Choroid plexus epithelial cell (primary cell): Measurements from ENCODE around the gene SLBP.
"Not testable (repeated sequence)": the region's sequence is repeated elsewhere in the genome, so short reads cannot be mapped to it uniquely, and the experiment has no call there.

ENCODE experiments used
- DNase-seq: peaks from one replicate; pipeline ENCODE4 v3.0.0-alpha.2; 2010; ENCODE audit warnings: low read depth
- H3K4me3 ChIP-seq: 2 replicates; pipeline ENCODE4 v1.5.1; 2011; ENCODE audit warnings: low read depth, mild to moderate bottlenecking, control low read depth, low read length, moderate library complexity
- TF ChIP-seq, protein P1 (sequence below): conservative IDR thresholded peaks from 2 replicates; pipeline ENCODE4 v1.5.1; 2011; ENCODE audit warnings: low read depth, mild to moderate bottlenecking, control low read depth, inconsistent platforms, low read length, moderate library complexity

The SLBP gene

DNA sequence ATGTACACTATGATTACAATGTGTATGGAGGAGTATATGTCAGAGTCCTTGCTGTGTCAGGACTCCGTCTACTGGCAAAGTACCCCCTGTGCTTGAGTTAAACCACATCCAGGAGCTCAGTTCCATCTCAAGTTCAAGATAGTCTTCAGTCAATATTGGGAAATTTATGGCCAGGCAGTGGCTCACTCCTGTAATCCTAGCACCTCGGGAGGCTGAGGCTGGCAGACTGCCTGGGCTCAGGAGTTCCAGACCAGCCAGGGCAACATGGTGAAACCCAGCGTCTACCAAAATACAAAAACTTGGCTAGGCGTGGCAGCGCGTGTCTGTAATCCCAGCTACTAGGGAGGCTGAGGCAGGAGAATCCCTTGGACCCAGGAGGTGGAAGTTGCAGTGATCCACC lies 5.8 kb downstream of the SLBP start:
- H3K4me3 ChIP-seq, result no peak overlapping the region
- no peak for DNase-seq
- TF ChIP-seq, protein P1, sequence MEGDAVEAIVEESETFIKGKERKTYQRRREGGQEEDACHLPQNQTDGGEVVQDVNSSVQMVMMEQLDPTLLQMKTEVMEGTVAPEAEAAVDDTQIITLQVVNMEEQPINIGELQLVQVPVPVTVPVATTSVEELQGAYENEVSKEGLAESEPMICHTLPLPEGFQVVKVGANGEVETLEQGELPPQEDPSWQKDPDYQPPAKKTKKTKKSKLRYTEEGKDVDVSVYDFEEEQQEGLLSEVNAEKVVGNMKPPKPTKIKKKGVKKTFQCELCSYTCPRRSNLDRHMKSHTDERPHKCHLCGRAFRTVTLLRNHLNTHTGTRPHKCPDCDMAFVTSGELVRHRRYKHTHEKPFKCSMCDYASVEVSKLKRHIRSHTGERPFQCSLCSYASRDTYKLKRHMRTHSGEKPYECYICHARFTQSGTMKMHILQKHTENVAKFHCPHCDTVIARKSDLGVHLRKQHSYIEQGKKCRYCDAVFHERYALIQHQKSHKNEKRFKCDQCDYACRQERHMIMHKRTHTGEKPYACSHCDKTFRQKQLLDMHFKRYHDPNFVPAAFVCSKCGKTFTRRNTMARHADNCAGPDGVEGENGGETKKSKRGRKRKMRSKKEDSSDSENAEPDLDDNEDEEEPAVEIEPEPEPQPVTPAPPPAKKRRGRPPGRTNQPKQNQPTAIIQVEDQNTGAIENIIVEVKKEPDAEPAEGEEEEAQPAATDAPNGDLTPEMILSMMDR, result no peak

DNA sequence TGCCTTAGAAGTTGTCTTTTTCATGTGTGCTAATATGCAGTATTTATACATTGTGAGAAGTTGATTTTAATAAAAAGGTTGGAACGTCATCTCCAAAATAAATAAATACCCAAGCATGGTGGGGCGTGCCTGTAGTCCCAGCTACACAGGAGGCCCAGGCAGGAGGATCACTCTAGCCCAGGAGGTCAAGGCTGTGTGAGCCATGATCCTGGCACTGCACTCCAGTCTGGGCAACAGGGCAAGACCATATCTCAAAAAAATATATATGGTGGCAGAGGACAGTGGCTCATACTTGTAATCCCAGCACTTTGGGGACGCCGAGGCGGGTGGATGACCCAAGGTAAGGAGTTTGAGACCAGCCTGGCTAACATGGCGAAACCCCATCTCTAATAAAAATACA lies 6.4 kb downstream of the SLBP start:
- DNase-seq, result no peak
- TF ChIP-seq, protein P1, result no peak
- H3K4me3 ChIP-seq, result no peak overlapping the region

DNA sequence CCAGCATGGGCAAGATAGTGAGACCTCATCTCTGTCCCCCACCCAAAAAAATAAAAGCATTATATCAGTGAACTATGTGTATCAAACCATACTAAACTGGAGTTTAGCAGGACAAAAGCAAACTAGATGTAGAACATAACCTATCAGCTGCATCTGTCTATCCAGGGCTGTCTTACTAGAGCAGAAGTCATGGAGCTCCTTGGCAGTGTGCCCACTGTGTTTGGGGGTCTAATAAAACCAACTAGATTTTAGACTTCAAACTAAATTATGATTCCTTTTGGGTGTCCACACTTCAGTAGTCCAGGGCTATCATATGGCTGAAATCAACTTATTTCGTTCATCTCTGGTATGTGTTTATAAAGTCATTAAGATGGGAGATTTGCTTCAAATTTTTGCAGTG lies 8.3 kb downstream of the SLBP start:
- H3K4me3 ChIP-seq, result no peak overlapping the region
- DNase-seq, result no peak
- TF ChIP-seq, protein P1, result no peak

DNA sequence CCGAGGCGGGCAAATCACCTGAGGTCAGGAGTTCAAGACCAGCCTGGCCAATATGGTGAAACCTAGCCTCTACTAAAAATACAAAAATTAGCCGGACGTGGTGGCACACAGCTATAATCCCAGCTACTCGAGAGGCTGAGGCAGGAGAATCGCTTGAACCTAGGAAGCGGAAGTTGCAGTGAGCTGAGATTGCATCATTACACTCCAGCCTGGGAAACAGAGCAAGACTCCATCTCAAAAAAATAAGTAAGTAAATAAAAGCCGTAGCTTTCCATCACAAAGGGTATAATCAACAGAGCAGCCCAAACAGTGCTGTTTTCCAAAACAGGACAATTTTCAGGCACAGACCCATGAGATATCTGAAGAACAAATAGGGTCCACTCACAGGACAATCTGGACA lies 10.4 kb downstream of the SLBP start:
- DNase-seq, H3K4me3 ChIP-seq: not testable (repeated sequence)

DNA sequence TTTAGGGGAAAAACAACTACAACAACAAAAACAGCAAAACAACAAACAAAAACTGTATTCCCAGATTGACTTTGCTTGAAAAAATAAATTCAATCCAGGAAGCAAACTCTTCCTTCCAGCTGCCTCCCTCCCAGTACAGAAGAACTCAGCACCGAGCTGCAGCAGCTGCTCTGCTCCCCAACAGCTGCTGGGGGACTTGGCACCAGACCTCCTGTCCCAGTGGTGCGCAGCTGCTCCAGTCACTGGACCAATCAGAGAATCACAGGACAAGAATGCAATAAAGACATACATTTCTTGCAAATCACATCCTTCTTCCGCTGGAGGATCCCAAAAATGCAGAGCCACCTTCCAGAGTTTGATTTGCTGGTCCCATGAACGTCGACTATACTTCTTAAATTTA lies 16.2 kb downstream of the SLBP start:
- no peak for DNase-seq
- TF ChIP-seq, protein P1, result no peak

DNA sequence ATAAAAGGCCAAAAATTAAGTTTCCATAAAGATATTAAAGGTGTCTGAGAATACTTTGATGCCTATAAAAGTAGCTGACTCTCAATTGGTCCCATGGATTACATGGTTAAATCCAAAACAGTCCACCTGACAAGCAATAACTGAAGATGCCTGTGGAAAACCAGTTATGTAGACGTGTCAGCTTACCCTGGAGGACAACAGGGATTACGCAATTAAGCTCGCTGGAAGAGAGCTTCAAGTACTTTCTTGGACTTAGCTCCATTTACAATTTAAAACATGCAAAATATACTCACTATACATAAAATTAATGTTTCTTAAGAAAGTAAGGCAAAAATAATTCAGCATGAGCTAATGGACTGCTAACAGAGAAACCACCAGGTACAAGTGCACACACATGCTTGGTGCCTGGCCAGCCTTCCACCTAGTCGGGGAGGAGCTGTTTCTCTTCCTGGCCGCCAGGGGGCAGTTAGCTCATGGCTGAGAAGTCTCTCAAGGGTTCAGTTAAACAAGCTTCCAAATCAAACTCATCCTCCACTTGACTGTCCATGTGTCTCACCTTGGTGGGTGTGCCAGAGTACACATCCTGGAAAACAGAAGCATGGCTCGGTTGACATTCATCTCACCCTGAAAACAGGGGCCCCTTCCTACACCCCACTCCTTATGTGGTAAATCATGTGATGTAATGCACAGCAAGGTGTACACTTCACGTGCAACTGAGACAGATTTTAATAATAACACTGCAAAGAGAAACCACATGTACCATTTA lies 18.8 kb downstream of the SLBP start:
- no peak overlapping the region for H3K4me3 ChIP-seq
- TF ChIP-seq, protein P1, result peak; percentile 99
- DNase-seq, result peak; percentile 92

More for the DNA sequence above, 16.2 kb downstream of the SLBP start:
- H3K4me3 ChIP-seq, result no peak overlapping the region

DNA sequence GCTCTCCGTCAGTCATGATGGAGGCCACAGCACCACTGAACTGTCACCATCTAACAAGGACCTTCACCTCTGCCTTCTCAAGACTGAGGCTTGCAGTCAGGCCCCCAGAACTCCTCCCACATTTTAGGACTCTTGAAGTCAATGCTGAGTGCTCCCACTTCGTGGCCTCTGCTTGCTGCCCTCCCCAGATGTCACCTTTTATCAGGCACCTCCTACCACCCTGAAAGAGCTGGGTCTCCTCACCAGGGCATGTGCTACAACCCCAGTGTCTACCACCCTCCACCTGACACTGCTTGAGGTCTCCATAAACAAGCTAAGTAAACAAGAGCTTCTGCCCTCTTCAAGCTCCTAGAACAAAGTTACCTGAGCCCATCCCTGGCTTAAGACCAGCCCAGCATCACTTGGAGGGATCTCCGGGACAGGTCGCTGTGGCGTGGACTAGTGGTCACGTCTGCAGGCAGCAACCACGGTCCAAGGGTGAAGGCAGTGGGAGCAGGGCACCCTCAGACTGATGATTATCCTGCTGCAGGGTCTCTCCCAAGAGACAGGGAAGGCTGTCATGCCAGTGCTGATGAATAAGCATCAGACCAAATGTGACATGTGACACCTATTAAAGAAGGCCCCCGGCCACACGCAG lies 20.3 kb downstream of the SLBP start:
- TF ChIP-seq, protein P1, result no peak
- no peak for DNase-seq
- H3K4me3 ChIP-seq, result no peak overlapping the region
